Upper lobe of right lung (tissue), 1 donor: ENCODE results near the gene RANBP10. TPM values are rescaled to one million over a fixed set of nuclear protein-coding genes. Genes with fewer than 3 reads are reported as not detected.
A peak's percentile ranks its signal among the peaks of the same experiment; 100 is the strongest.

Experiments used
- ATAC-seq: fragments of 200-7000 bp; cut with Tn5 transposase; one replicate; pipeline ENCODE4 v1.9.1; 2020; ENCODE audit warnings: mild to moderate bottlenecking, moderate library complexity
- DNase-seq: peaks from one replicate; pipeline ENCODE4 v3.0.0-alpha.2; 2020
- H3K27ac ChIP-seq: fragments of 200-600 bp; one replicate; pipeline ENCODE4 v1.8.0; 2022
- H3K27me3 ChIP-seq: fragments of 200-600 bp; one replicate; pipeline ENCODE4 v1.8.0; 2022; ENCODE audit warnings: mild to moderate bottlenecking
- H3K36me3 ChIP-seq: fragments of 200-600 bp; one replicate; pipeline ENCODE4 v1.8.0; 2022
- H3K4me1 ChIP-seq: fragments of 200-600 bp; one replicate; pipeline ENCODE4 v1.8.0; 2022
- H3K4me3 ChIP-seq: fragments of 200-600 bp; one replicate; pipeline ENCODE4 v1.8.0; 2022; ENCODE audit warnings: mild to moderate bottlenecking
- H3K9me3 ChIP-seq: fragments of 200-600 bp; one replicate; pipeline ENCODE4 v1.8.0; 2022
- intact Hi-C: fragments of 100-400 bp; cut with DNase I; formaldehyde crosslinking; loops from one replicate; pipeline ENCODE4 v1.11.0; 2022
- total RNA-seq: library from RNA; stranded (reverse); fragmentation: NEBNext Ultra II Directional; extraction: Animal tissue kit (Norgen Biotek cat#: 25700); gene quantifications from one replicate; pipeline ENCODE4 v1.2.1, GENCODE V29; 2021
- TF ChIP-seq, protein P1 (sequence below): fragments of 200-600 bp; IDR thresholded peaks from one replicate; pipeline ENCODE4 v1.8.0; 2022; ENCODE audit warnings: antibody characterized with exemption
- donor health status: DM: no; HTN: yes; CAD: no; lungs with severe emphysema.

RANBP10 gene
- total RNA-seq, 1 donor from 2014 or later = 19.2 TPM

DNA sequence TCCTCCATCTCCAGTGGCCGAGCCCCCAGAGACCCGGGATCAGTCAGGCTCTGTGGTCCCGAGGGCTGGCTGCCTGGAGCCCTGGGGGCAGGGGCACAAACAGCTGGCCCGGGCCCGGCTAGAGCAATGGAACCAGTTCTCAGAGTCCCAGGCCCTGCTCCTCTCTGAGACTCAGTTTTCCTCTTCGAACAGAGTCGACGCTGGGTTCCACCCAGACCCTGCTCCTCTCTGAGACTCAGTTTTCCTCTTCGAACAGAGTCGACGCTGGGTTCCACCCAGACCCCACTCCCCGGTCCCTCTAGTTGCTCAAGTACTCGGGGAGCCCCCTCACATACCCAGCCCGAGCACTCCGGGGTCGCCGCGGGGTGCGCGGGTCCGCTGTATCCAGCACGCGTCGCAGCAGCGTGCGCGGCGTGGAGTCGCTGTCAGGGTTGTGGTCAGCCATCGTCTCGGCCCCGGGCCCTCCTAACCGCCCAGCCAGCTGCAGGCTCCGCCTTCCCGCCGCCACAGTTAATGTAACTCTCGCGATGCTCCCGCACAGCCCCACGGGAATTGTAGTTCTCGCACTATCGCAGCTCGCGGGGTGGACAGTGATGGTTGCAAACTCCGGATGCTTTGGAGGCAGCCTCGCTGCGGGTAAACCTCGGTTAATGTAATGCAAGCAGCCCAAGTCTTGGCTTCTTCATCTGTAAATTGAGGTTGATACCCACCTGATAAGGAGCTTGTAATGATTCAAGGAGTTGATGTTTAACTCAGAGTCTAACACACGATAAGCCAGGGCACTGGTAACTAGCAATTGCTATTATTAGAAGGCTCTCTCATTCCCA lies 27.3 kb upstream of the RANBP10 start:
- Histone ChIP-seq H3K27me3 (no peaks in the 10 kb centered on the region), H3K27ac (peak overlapping the region; percentile 61), H3K4me1 (peaks cover 12% of the 10 kb centered on the region), H3K9me3 (no peaks in the 10 kb centered on the region), H3K4me3 (peak overlapping the region; percentile 79), H3K36me3 (peaks cover 36% of the 10 kb centered on the region)
- ATAC-seq (peak; percentile 98), DNase-seq (peak; percentile 95)
- TF ChIP-seq, protein P1, sequence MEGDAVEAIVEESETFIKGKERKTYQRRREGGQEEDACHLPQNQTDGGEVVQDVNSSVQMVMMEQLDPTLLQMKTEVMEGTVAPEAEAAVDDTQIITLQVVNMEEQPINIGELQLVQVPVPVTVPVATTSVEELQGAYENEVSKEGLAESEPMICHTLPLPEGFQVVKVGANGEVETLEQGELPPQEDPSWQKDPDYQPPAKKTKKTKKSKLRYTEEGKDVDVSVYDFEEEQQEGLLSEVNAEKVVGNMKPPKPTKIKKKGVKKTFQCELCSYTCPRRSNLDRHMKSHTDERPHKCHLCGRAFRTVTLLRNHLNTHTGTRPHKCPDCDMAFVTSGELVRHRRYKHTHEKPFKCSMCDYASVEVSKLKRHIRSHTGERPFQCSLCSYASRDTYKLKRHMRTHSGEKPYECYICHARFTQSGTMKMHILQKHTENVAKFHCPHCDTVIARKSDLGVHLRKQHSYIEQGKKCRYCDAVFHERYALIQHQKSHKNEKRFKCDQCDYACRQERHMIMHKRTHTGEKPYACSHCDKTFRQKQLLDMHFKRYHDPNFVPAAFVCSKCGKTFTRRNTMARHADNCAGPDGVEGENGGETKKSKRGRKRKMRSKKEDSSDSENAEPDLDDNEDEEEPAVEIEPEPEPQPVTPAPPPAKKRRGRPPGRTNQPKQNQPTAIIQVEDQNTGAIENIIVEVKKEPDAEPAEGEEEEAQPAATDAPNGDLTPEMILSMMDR = no peak
- intact Hi-C loops = no loop called here

DNA sequence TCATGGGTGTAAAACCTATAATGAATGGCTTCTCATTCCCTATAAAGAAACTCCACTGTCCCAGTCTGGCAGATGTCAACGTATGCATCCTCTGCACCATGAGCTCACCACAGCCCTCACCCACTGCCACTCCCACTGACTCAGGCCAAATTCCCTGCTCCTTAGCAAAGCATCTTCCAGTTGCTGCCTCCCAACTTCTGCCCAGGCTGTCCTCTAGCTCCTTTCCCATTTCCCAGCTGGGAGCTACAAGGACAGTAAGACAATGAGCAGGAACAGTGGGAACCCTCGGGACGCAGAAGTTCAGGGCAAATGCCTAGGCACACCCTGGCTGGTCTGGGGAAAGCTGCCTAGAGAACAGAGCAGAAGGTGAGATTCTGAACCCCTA lies 26.7 kb upstream of the RANBP10 start:
- intact Hi-C loops = no loop called here
- ATAC-seq = no peak
- H3K4me3 ChIP-seq = peak overlapping the region; percentile 79
- peaks cover 41% of the 10 kb centered on the region for H3K36me3 ChIP-seq
- TF ChIP-seq, protein P1 = no peak
- peaks cover 12% of the 10 kb centered on the region for H3K4me1 ChIP-seq
- H3K9me3 ChIP-seq = no peaks in the 10 kb centered on the region
- peak overlapping the region; percentile 61 for H3K27ac ChIP-seq
- no peaks in the 10 kb centered on the region for H3K27me3 ChIP-seq
- DNase-seq = no peak

DNA sequence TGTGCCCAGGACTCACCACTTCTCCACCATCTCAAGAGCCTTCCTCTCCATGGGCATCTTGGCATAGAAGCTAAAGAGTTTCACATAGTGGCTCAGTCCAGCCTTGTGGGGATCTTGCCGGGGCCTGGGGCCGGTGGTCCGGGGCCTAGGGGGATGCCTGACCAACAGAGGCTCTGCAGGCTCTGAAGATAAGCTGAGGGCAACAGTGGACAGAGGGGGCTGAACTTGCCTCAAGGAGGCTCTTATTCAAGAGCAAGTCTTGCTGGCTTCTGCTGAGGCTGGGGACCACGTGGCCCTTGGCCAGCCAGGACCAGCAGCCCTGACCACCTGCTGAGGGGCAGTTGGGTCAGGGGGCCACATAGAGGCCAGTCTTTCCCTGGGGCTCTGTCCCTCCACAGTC lies 22.3 kb upstream of the RANBP10 start:
- Histone ChIP-seq H3K36me3 (peaks cover 42% of the 10 kb centered on the region), H3K27ac (no peak overlapping the region), H3K9me3 (no peaks in the 10 kb centered on the region), H3K4me1 (peaks cover 12% of the 10 kb centered on the region), H3K4me3 (no peak overlapping the region), H3K27me3 (no peaks in the 10 kb centered on the region)
- DNase-seq = no peak
- TF ChIP-seq, protein P1 = no peak
- ATAC-seq = no peak
- intact Hi-C loops = loop anchor here (10.0 kb wide), 1 partner anchor 96 kb away; no protein-coding TSS in a partner anchor

DNA sequence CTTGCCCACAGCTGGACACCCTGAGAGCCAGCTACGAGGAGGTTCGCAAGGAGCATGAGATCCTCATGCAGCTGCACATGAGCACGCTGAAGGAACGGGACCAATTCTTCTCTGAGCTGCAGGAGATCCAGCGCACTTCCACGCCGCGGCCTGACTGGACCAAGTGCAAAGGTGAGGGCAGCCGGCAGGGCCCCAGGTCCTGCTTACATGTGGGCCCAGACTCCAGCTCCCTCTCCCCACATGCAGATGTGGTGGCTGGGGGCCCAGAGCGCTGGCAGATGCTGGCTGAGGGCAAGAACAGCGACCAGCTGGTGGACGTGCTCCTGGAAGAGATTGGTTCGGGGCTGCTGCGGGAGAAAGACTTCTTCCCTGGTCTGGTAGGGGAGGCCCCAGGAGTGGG lies 19.5 kb upstream of the RANBP10 start:
- no peaks in the 10 kb centered on the region for H3K27me3 ChIP-seq
- H3K4me1 ChIP-seq = no peaks in the 10 kb centered on the region
- intact Hi-C loops = loop anchor here (10.0 kb wide), 1 partner anchor 99 kb away; no protein-coding TSS in a partner anchor
- ATAC-seq (no peak), DNase-seq (no peak)
- no peak overlapping the region for H3K27ac ChIP-seq
- H3K9me3 ChIP-seq = no peaks in the 10 kb centered on the region
- H3K4me3 ChIP-seq = no peak overlapping the region
- TF ChIP-seq, protein P1 = no peak
- peaks cover 29% of the 10 kb centered on the region for H3K36me3 ChIP-seq

DNA sequence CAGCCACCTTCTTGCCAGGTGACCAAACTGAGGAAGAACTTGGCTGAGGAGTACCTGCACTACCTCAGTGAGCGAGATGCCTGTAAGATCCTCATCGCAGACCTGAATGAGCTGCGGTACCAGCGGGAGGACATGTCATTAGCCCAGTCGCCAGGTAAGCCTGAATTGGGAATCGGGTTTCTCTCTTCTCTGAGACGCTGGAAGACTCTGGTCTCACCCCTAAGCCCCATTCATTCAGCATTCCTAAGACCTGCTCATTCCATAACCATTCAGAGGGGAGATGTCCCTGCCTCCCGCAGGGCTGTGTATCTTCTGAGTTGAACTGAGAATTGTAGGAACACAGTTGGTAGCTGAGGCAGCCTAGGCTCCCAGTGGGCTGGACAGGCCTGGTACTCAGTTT lies 18.8 kb upstream of the RANBP10 start:
- Histone ChIP-seq H3K4me3 (no peak overlapping the region), H3K36me3 (peaks cover 21% of the 10 kb centered on the region), H3K9me3 (no peaks in the 10 kb centered on the region), H3K27ac (no peak overlapping the region), H3K27me3 (no peaks in the 10 kb centered on the region), H3K4me1 (no peaks in the 10 kb centered on the region)
- no peak for ATAC-seq
- no peak for DNase-seq
- TF ChIP-seq, protein P1 = no peak
- intact Hi-C loops = loop anchor here (10.0 kb wide), 1 partner anchor 100 kb away; no protein-coding TSS in a partner anchor
